ENCODE measurements around the gene MEI1.

MEI1 gene

GRCh38 chr22:41810022-41810421 lies 110.7 kb downstream of the MEI1 start:
- H3K9me2 ChIP-seq (replicated peaks; ENCODE audit: low read depth, low read length) = no peaks in the 10 kb centered on the region
- no peaks in the 10 kb centered on the region for H3K9me3 ChIP-seq (ENCODE audit: insufficient read depth, low read depth, low read length)
- peaks cover 56% of the 10 kb centered on the region; the same call in 1 of the 2 replicates for H3K79me2 ChIP-seq (ENCODE audit: insufficient read depth, low read length)
- peaks cover 7% of the 10 kb centered on the region for H3K4me1 ChIP-seq (ENCODE audit: insufficient read depth, low read length, poor library complexity, severe bottlenecking)
- no peak overlapping the region for H3K4me2 ChIP-seq (ENCODE audit: low read depth, low read length, poor library complexity, severe bottlenecking)
- peaks cover 35% of the 10 kb centered on the region; the same call in 1 of the 2 replicates for H3K36me3 ChIP-seq (ENCODE audit: insufficient read depth, low read length)
- no peaks in the 10 kb centered on the region for H3K27me3 ChIP-seq (ENCODE audit: insufficient read depth, low read length, poor library complexity, severe bottlenecking)
- H3F3A ChIP-seq (ENCODE audit: low read depth) = no peaks in the 10 kb centered on the region
- no peak overlapping the region for H3K4me3 ChIP-seq (ENCODE audit: low read length, poor library complexity, severe bottlenecking)
- peaks cover 3% of the 10 kb centered on the region for H4K20me1 ChIP-seq (ENCODE audit: insufficient read depth, low read length, poor library complexity, severe bottlenecking)
- TF ChIP-seq EZH2phosphoT487 (IDR thresholded peaks at IDR 0.05; ENCODE audit: borderline replicate concordance) (no peak), CTCF (conservative IDR thresholded peaks at IDR 0.05; ENCODE audit: low read length) (no peak)
- no peak overlapping the region for H3K9ac ChIP-seq (ENCODE audit: low read depth, low read length, poor library complexity, severe bottlenecking)
- no peak overlapping the region for H2AFZ ChIP-seq (ENCODE audit: low read length)

GRCh38 chr22:41812805-41813545 lies 113.7 kb downstream of the MEI1 start:
- no peak for TF ChIP-seq EZH2phosphoT487 (IDR thresholded peaks at IDR 0.05; ENCODE audit: borderline replicate concordance)
- TF ChIP-seq CTCF (conservative IDR thresholded peaks at IDR 0.05; ENCODE audit: low read length) = no peak
- H3K9me3 ChIP-seq (ENCODE audit: insufficient read depth, low read depth, low read length) = no peaks in the 10 kb centered on the region
- no peak overlapping the region for H3K4me3 ChIP-seq (ENCODE audit: low read length, poor library complexity, severe bottlenecking)
- peaks cover 45% of the 10 kb centered on the region; the same call in 1 of the 2 replicates for H3K36me3 ChIP-seq (ENCODE audit: insufficient read depth, low read length)
- H3K79me2 ChIP-seq (ENCODE audit: insufficient read depth, low read length) = peaks cover 33% of the 10 kb centered on the region; the same call in 1 of the 2 replicates
- no peaks in the 10 kb centered on the region for H3K4me1 ChIP-seq (ENCODE audit: insufficient read depth, low read length, poor library complexity, severe bottlenecking)
- no peak overlapping the region for H3K4me2 ChIP-seq (ENCODE audit: low read depth, low read length, poor library complexity, severe bottlenecking)
- H2AFZ ChIP-seq (ENCODE audit: low read length) = no peak overlapping the region
- H3K27me3 ChIP-seq (ENCODE audit: insufficient read depth, low read length, poor library complexity, severe bottlenecking) = no peaks in the 10 kb centered on the region
- H3F3A ChIP-seq (ENCODE audit: low read depth) = no peaks in the 10 kb centered on the region
- no peak overlapping the region for H3K9ac ChIP-seq (ENCODE audit: low read depth, low read length, poor library complexity, severe bottlenecking)
- H3K9me2 ChIP-seq (replicated peaks; ENCODE audit: low read depth, low read length) = no peaks in the 10 kb centered on the region
- no peaks in the 10 kb centered on the region for H4K20me1 ChIP-seq (ENCODE audit: insufficient read depth, low read length, poor library complexity, severe bottlenecking)

GRCh38 chr22:41813726-41814410 lies 114.6 kb downstream of the MEI1 start:
- Histone ChIP-seq H3K79me2 (ENCODE audit: insufficient read depth, low read length) (peaks cover 26% of the 10 kb centered on the region; the same call in 1 of the 2 replicates), H3K9ac (ENCODE audit: low read depth, low read length, poor library complexity, severe bottlenecking) (no peak overlapping the region), H3K4me1 (ENCODE audit: insufficient read depth, low read length, poor library complexity, severe bottlenecking) (no peaks in the 10 kb centered on the region), H3K4me3 (ENCODE audit: low read length, poor library complexity, severe bottlenecking) (no peak overlapping the region), H3K36me3 (ENCODE audit: insufficient read depth, low read length) (peaks cover 50% of the 10 kb centered on the region; the same call in 1 of the 2 replicates), H3K27me3 (ENCODE audit: insufficient read depth, low read length, poor library complexity, severe bottlenecking) (no peaks in the 10 kb centered on the region), H3K4me2 (ENCODE audit: low read depth, low read length, poor library complexity, severe bottlenecking) (no peak overlapping the region), H3K9me2 (replicated peaks; ENCODE audit: low read depth, low read length) (no peaks in the 10 kb centered on the region), H3F3A (ENCODE audit: low read depth) (no peaks in the 10 kb centered on the region), H2AFZ (ENCODE audit: low read length) (no peak overlapping the region), H3K9me3 (ENCODE audit: insufficient read depth, low read depth, low read length) (no peaks in the 10 kb centered on the region), H4K20me1 (ENCODE audit: insufficient read depth, low read length, poor library complexity, severe bottlenecking) (no peaks in the 10 kb centered on the region)
- TF ChIP-seq EZH2phosphoT487 (IDR thresholded peaks at IDR 0.05; ENCODE audit: borderline replicate concordance) = no peak
- no peak for TF ChIP-seq CTCF (conservative IDR thresholded peaks at IDR 0.05; ENCODE audit: low read length)

Data from Loucy (cell line).